Activated T-helper 1 cell treated with anti-CD3 and anti-CD28 coated beads, Interleukin-12 subunit alpha, Interleukin-12 subunit beta, Interleukin-2, Interleukin-4 antibody, amounts not matched to agents 30 ng/mL and 10 ng/mL and 1 ng/mL, durations not matched to agents 14 hours and 24 hours and 36 hours (primary cell): ENCODE measurements around the gene GFY. TPM values are rescaled to one million over a fixed set of nuclear protein-coding genes. Genes with fewer than 3 reads are reported as not detected.
A peak's percentile ranks its signal among the peaks of the same experiment; 100 is the strongest.

Experiments
- DNase-seq: peaks from one replicate; pipeline ENCODE4 v3.0.0; 2021; ENCODE audit warnings: low spot score
- H3K27ac Mint-ChIP-seq: one replicate; pipeline ENCODE4 v1.8.0; 2021; ENCODE audit warnings: mild to moderate bottlenecking, mixed read lengths
- H3K27me3 Mint-ChIP-seq: one replicate; pipeline ENCODE4 v1.8.0; 2022; ENCODE audit warnings: mild to moderate bottlenecking, moderate library complexity, mixed read lengths; ENCODE audit not compliant: insufficient read depth
- H3K36me3 Mint-ChIP-seq: one replicate; pipeline ENCODE4 v1.8.0; 2021; ENCODE audit warnings: low read depth, mixed read lengths
- H3K4me1 Mint-ChIP-seq: one replicate; pipeline ENCODE4 v1.8.0; 2021; ENCODE audit warnings: low read depth, mixed read lengths
- H3K4me3 Mint-ChIP-seq: one replicate; pipeline ENCODE4 v1.8.0; 2021; ENCODE audit warnings: mild to moderate bottlenecking, moderate library complexity, mixed read lengths
- H3K9me3 Mint-ChIP-seq: one replicate; pipeline ENCODE4 v1.8.0; 2021; ENCODE audit warnings: mixed read lengths
- intact Hi-C: fragments of 100-400 bp; cut with micrococcal nuclease; formaldehyde crosslinking; loops from one replicate; pipeline ENCODE4 v1.15.1; 2024
- total RNA-seq: library from RNA; stranded (reverse); gene quantifications from 2 replicates; pipeline ENCODE4 v1.2.3, GENCODE V29; 2022

GFY gene
- total RNA-seq, 1 donor from 2014 or later, result not detected

- Mint-ChIP-seq H3K27ac (no peak overlapping the region), H3K9me3 (no peaks in the 10 kb centered on the region), H3K4me3 (no peak overlapping the region), H3K27me3 (peaks cover 11% of the 10 kb centered on the region), H3K36me3 (no peaks in the 10 kb centered on the region), H3K4me1 (peaks cover 5% of the 10 kb centered on the region)
- intact Hi-C loops, result no loop called here
- no peak for DNase-seq
These were observed 28.3 kb upstream of the GFY start for GRCh38 chr19:49396738-49397505.

- Mint-ChIP-seq H3K4me1 (no peaks in the 10 kb centered on the region), H3K27me3 (peaks cover 10% of the 10 kb centered on the region), H3K4me3 (no peak overlapping the region), H3K27ac (no peak overlapping the region), H3K36me3 (no peaks in the 10 kb centered on the region), H3K9me3 (no peaks in the 10 kb centered on the region)
- intact Hi-C loops, result no loop called here
- no peak for DNase-seq
These were observed 27.1 kb upstream of the GFY start for GRCh38 chr19:49398001-49398615.

- H3K9me3 Mint-ChIP-seq, result no peaks in the 10 kb centered on the region
- no peak overlapping the region for H3K27ac Mint-ChIP-seq
- no peaks in the 10 kb centered on the region for H3K4me1 Mint-ChIP-seq
- intact Hi-C loops, result no loop called here
- no peak for DNase-seq
- no peaks in the 10 kb centered on the region for H3K36me3 Mint-ChIP-seq
- peaks cover 10% of the 10 kb centered on the region for H3K27me3 Mint-ChIP-seq
- no peak overlapping the region for H3K4me3 Mint-ChIP-seq
These were observed 26.3 kb upstream of the GFY start for GRCh38 chr19:49398931-49399330.

GRCh38 chr19:49400029-49400428 lies 25.2 kb upstream of the GFY start:
- H3K4me3 Mint-ChIP-seq, result no peak overlapping the region
- H3K27ac Mint-ChIP-seq, result no peak overlapping the region
- H3K9me3 Mint-ChIP-seq, result no peaks in the 10 kb centered on the region
- intact Hi-C loops, result no loop called here
- no peaks in the 10 kb centered on the region for H3K4me1 Mint-ChIP-seq
- no peak for DNase-seq
- H3K36me3 Mint-ChIP-seq, result no peaks in the 10 kb centered on the region
- peaks cover 10% of the 10 kb centered on the region for H3K27me3 Mint-ChIP-seq

GRCh38 chr19:49403404-49404187 lies 21.6 kb upstream of the GFY start:
- intact Hi-C loops, result no loop called here
- Mint-ChIP-seq H3K27me3 (peaks cover 7% of the 10 kb centered on the region), H3K4me1 (peaks cover 13% of the 10 kb centered on the region), H3K4me3 (no peak overlapping the region), H3K9me3 (no peaks in the 10 kb centered on the region), H3K36me3 (peaks cover 2% of the 10 kb centered on the region), H3K27ac (no peak overlapping the region)
- DNase-seq, result no peak

GRCh38 chr19:49407079-49407478 lies 18.1 kb upstream of the GFY start:
- Mint-ChIP-seq H3K4me3 (no peak overlapping the region), H3K27ac (no peak overlapping the region), H3K36me3 (peaks cover 4% of the 10 kb centered on the region), H3K4me1 (peaks cover 42% of the 10 kb centered on the region), H3K27me3 (peaks cover 2% of the 10 kb centered on the region), H3K9me3 (no peaks in the 10 kb centered on the region)
- DNase-seq, result no peak
- intact Hi-C loops, result loop anchor here (1.0 to 5.0 kb wide), 2 partner anchors 15 to 35 kb away; partner anchors contain the start of gene SLC17A7

GRCh38 chr19:49407482-49408015 lies 17.6 kb upstream of the GFY start:
- no peak for DNase-seq
- Mint-ChIP-seq H3K27ac (peak overlapping the region; percentile 0), H3K4me1 (peaks cover 44% of the 10 kb centered on the region), H3K36me3 (peaks cover 4% of the 10 kb centered on the region), H3K9me3 (no peaks in the 10 kb centered on the region), H3K4me3 (no peak overlapping the region), H3K27me3 (peaks cover 2% of the 10 kb centered on the region)
- intact Hi-C loops, result loop anchor here (1.0 to 5.0 kb wide), 2 partner anchors 15 to 35 kb away; partner anchors contain the start of gene SLC17A7

- no peak for DNase-seq
- Mint-ChIP-seq H3K4me3 (peak overlapping the region; percentile 6), H3K9me3 (no peaks in the 10 kb centered on the region), H3K27me3 (peaks cover 2% of the 10 kb centered on the region), H3K36me3 (peaks cover 4% of the 10 kb centered on the region), H3K27ac (peak overlapping the region; percentile 81), H3K4me1 (peaks cover 44% of the 10 kb centered on the region)
- intact Hi-C loops, result loop anchor here (5.0 kb wide), 1 partner anchor 33 kb away; the partner anchor contains the start of gene SLC17A7
These were observed 16.3 kb upstream of the GFY start for GRCh38 chr19:49408816-49409440.

- H3K27me3 Mint-ChIP-seq, result peaks cover 2% of the 10 kb centered on the region
- H3K4me1 Mint-ChIP-seq, result peaks cover 44% of the 10 kb centered on the region
- H3K36me3 Mint-ChIP-seq, result peaks cover 4% of the 10 kb centered on the region
- intact Hi-C loops, result loop anchor here (5.0 kb wide), 1 partner anchor 33 kb away; the partner anchor contains the start of gene SLC17A7
- peak overlapping the region; percentile 6 for H3K4me3 Mint-ChIP-seq
- DNase-seq, result peak; percentile 24
- no peaks in the 10 kb centered on the region for H3K9me3 Mint-ChIP-seq
- H3K27ac Mint-ChIP-seq, result peak overlapping the region; percentile 81
These were observed 15.7 kb upstream of the GFY start for GRCh38 chr19:49409441-49410029.

GRCh38 chr19:49411681-49412326 lies 13.4 kb upstream of the GFY start:
- intact Hi-C loops, result no loop called here
- H3K27me3 Mint-ChIP-seq, result peaks cover 2% of the 10 kb centered on the region
- H3K9me3 Mint-ChIP-seq, result no peaks in the 10 kb centered on the region
- DNase-seq, result no peak
- peaks cover 4% of the 10 kb centered on the region for H3K36me3 Mint-ChIP-seq
- H3K4me1 Mint-ChIP-seq, result peaks cover 44% of the 10 kb centered on the region
- H3K4me3 Mint-ChIP-seq, result no peak overlapping the region
- no peak overlapping the region for H3K27ac Mint-ChIP-seq

GRCh38 chr19:49413348-49413747 lies 11.8 kb upstream of the GFY start:
- H3K9me3 Mint-ChIP-seq, result no peaks in the 10 kb centered on the region
- no peak overlapping the region for H3K4me3 Mint-ChIP-seq
- peaks cover 2% of the 10 kb centered on the region for H3K36me3 Mint-ChIP-seq
- H3K27me3 Mint-ChIP-seq, result peaks cover 9% of the 10 kb centered on the region
- no peak overlapping the region for H3K27ac Mint-ChIP-seq
- DNase-seq, result no peak
- peaks cover 33% of the 10 kb centered on the region for H3K4me1 Mint-ChIP-seq
- intact Hi-C loops, result no loop called here

- no peak overlapping the region for H3K4me3 Mint-ChIP-seq
- no peak overlapping the region for H3K27ac Mint-ChIP-seq
- no peak for DNase-seq
- H3K36me3 Mint-ChIP-seq, result peaks cover 2% of the 10 kb centered on the region
- H3K9me3 Mint-ChIP-seq, result no peaks in the 10 kb centered on the region
- peaks cover 16% of the 10 kb centered on the region for H3K27me3 Mint-ChIP-seq
- peaks cover 24% of the 10 kb centered on the region for H3K4me1 Mint-ChIP-seq
- intact Hi-C loops, result no loop called here
These were observed 10.9 kb upstream of the GFY start for GRCh38 chr19:49414256-49414655.
